ELR (cell line): ENCODE results near the gene GNAQ.
A peak's percentile ranks its signal among the peaks of the same experiment; 100 is the strongest.

ENCODE experiments used
- DNase-seq: peaks from one replicate; pipeline ENCODE4 v3.0.0-alpha.2; 2015; ENCODE audit warnings: low read depth

Gene GNAQ

GRCh38 chr9:78003730-78004129 lies 27.9 kb downstream of the GNAQ start:
- no peak for DNase-seq

DNA sequence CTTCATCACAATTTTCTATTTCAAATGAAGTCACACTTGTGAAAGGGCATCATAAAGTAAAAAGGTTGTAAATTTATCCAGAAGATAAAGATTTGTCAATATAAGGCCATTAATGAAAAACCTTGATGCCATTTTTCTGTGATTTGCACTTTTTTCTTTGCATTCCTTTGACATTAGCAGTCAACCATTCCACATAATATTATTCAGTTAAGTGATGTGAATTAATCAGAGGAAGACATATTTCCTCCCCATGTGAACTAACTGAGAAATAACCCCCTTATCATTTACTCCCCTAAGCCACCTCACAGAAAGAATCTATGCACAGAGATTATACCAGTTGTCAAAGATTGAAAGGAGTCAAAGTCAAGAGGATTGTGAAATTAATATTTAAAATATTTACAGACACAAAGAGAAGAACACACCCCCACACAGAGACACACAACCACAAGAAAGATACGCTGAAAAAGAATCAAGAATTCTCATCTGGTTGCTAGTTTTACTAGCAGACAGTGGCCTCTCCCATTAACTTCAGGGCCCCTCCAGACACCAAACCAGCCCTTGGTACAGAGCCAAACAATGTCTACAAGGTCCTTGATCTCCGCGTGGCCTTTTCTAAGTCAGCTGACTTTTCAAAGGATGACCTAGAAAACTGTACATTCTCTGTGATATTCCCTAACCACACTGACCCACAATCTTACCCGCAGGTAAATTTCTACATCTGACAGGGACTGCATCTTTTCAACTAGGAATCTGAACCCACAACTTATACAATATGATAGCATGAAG lies 29.5 kb downstream of the GNAQ start:
- DNase-seq, result peak; percentile 75

DNA sequence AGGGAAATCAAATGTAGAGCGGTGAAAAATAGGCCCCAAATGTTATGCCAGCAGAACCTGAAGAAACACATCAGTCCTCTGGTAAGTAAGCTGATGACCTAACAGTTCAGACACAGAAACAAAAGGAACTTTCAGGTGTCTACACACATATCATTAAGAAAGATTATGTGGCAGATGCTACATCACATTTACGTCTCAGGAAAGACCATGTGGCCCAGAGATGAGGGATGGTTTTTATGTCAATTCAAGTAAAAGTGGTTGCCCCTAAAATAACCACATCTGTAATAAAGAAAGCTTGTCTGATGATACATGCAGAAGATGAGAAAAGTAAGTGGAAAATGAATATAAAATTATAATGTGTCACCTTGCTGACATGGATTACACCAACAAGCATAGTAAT lies 31.4 kb downstream of the GNAQ start:
- no peak for DNase-seq

DNA sequence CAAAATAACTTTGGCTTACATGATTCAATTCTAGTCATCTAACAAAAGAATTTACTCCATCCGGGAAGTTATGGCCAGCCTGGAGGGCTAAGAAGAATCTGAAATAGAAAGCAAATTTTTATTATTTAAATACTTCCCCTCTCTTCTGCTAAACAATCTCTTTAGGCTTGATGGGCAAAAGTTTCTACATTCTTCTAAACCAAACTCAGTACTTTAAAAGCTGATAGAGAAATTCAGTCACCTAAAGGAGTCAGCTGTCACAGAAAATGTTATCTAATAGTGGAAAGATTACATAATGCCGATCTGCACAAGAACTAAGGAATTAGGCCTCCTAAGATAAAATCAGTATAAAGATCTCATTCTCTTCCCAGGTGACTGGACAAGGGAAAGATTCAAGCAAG lies 32.4 kb downstream of the GNAQ start:
- peak; percentile 63 for DNase-seq

GRCh38 chr9:77997611-77998284 lies 33.9 kb downstream of the GNAQ start:
- no peak for DNase-seq

GRCh38 chr9:77996696-77997095 lies 34.9 kb downstream of the GNAQ start:
- DNase-seq, result no peak

DNA sequence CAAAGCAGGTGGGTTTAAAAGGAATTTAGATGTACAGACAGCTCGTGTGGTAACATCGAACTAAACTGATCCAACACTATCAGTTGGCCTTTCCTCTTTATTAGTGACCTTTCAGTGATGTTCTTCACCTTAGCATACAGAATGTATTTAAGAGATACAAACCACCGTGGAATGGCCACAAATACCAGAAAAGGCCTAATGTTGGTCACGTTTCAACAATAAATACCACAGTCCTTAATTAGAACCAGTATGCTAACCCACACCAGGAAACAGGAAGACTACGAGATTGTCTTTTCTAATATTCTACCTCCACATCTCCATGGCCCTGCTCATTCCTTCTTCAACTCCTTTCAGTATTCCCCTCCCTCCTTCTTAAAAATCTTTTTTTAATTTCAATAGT lies 40.4 kb downstream of the GNAQ start:
- no peak for DNase-seq

DNA sequence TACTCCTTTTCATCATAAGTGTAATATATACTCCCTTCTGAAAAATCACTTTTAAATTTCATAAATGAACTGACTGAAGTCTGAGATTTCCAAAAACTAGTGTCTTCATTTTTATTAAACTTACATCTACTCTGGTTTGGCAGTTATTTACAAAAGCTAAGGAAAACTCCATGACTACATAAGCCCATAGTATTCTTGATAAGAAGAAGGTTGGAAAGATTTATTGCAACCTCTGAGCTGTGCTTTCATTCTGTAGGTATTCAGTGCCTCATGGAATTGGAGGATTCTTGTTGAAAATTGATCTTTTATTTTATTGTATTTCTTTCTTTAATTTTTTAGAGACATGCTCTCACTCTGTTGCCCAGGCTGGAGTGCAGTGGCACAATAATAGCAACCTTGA lies 41.7 kb downstream of the GNAQ start:
- no peak for DNase-seq

GRCh38 chr9:77989458-77989857 lies 42.2 kb downstream of the GNAQ start:
- DNase-seq, result no peak

DNA sequence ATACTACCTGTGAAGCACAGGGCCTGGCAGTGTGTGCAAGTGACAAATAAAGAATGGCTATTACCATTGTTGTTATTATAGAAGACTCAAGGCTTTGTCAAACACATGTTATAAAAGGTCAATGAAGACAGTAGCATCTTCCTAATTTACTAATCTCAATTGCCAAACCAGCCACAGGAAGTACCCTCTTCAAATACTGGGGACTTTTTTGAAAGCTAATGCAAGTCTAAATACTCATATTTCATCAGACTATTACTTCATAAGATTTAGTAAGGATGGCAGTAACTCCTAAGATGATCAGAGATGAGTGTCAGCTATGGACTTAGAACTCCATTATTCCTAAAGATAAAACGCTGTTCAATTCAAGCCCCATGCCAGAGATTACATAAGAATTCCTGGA lies 43.0 kb downstream of the GNAQ start:
- DNase-seq, result no peak

- no peak for DNase-seq
Measured at GRCh38 chr9:77987880-77988525, 43.6 kb downstream of the GNAQ start.

- no peak for DNase-seq
Measured at GRCh38 chr9:77987081-77987656, 44.4 kb downstream of the GNAQ start.

GRCh38 chr9:77985996-77986395 lies 45.6 kb downstream of the GNAQ start:
- DNase-seq, result no peak

- DNase-seq, result no peak
Measured at GRCh38 chr9:77983320-77983662, 48.3 kb downstream of the GNAQ start.

DNA sequence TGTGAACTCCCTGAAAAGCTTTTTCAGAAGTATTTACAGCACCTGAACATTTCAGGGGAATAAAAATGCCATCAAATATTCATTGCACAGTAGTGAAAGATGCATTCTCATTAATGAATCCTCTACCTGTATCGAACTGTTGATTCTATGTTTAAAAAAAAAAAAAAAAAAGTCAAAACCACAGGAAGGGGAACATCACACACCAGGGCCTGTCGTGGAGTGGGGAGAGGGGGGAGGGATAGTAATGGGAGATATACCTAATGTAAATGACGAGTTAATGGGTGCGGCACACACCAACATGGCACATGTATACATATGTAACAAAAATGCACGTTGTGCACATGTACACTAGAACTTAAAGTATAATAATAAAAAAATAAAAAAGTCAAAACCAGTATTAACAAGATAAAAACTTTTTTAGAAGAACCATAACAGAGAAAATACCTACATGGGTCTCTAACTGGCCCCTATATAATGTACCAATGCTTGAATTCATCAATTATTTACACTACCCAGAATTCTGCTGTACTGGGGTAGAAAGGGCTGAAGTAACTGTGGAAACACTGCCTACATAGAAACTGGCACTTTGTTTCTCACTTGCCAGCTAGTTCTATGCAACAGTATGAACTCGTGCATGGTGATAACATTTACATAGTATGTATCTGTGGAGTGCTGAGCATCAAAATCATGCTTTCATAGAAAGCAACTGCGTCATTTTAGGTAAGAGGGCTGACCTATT lies 48.9 kb downstream of the GNAQ start:
- no peak for DNase-seq

GRCh38 chr9:77981907-77982306 lies 49.7 kb downstream of the GNAQ start:
- no peak for DNase-seq

GRCh38 chr9:77981332-77981731 lies 50.3 kb downstream of the GNAQ start:
- peak; percentile 77 for DNase-seq

DNA sequence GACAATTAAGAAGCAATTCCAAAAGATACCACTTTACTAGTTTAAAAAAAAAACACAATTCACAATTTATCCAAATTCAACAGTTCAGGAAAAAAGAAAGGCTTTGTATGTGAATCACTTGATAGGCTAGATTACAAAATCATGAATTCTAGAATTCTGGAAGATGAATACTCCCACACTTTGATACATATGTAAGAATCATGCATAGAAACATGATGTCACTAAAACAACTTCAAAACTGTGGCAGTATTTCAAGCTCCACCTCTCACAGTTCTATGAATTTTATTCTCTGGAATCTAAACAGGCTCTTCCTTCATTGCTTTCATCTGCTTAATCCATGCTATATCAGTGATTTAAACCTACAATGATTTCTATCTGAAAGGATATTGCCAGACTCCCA lies 51.0 kb downstream of the GNAQ start:
- DNase-seq, result peak; percentile 32

DNA sequence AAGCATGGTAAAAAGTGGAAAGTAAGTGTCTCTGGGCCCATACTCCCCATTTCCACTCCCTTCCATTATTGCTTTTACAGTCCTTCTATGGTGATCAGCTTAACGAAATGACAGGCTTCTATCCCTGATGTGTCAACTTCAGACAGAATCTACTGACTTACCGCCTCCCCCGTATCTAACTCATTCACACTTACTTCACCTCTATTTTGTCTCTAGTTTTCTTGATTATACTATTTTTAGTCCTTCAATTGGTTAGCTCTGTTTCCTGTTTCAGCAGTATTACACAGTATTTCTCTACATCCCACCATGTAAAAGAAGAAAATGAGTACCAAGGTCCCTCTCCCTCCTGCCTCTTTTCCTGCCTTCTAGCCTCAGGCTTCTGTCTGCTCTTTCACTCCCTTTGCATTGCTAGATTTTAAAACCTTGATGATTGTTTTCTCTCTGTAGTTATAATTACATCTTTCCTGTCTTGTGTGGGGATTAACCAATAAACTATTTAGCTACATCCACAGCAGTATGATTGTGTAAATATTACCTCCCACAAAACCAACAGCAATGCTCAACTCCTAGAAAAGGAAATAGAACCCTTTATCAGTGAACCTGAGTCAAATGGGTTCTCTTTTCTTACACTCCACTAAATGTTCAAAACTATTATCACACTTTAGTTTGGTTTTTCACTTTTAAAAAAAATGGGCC lies 53.4 kb downstream of the GNAQ start:
- DNase-seq, result no peak

DNA sequence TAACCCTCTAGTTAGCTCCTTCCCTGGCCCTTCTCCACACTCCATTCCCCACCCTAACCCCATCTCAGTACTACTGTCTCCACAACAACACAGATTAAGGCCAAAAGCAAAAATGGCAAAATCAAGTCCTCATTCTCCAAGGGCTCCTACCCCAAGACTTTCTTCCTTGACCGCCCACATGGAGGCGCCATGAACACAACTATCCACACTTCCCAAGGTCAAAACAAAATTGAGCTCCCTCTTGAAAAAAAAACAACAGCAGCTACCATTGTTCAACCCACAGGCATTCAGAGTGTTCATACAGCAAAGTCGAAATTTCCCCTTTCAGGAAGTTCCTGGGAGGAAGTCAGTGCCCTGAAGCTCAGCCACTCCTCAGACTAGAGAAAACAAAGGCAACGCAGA lies 54.4 kb downstream of the GNAQ start:
- peak; percentile 80 for DNase-seq

GRCh38 chr9:77975806-77976205 lies 55.8 kb downstream of the GNAQ start:
- DNase-seq, result no peak

GRCh38 chr9:77975036-77975435 lies 56.6 kb downstream of the GNAQ start:
- no peak for DNase-seq
